ENCODE results near the gene TTBK1. TPM values are rescaled to one million over a fixed set of nuclear protein-coding genes. Genes with fewer than 3 reads are reported as not detected.

Gene TTBK1
- total and polyA plus RNA-seq, 2 donors from 2014 or later, result 0.26 to 0.31 TPM

GRCh38 chr6:43248791-43249190 lies 5.5 kb downstream of the TTBK1 start:
- Histone ChIP-seq H3K27me3 (ENCODE audit: control insufficient read depth, insufficient read depth, low read length) (peaks cover 12% of the 10 kb centered on the region), H3K9me3 (ENCODE audit: control insufficient read depth in 2 of 3, insufficient read depth in 1 of 3, low read length in 3 of 3) (no peaks in the 10 kb centered on the region), H3K27ac (ENCODE audit: low read depth in 2 of 2, low read length in 2 of 2) (no peak overlapping the region), H3K9ac (ENCODE audit: low read length in 3 of 3) (no peak overlapping the region), H3K4me1 (ENCODE audit: control insufficient read depth in 2 of 3, insufficient read depth in 2 of 3, low read depth in 1 of 3, low read length in 3 of 3) (peaks cover 0 to 7% (median 5%) of the 10 kb centered on the region in 3 donors), H3K4me3 (ENCODE audit: low read length in 3 of 3) (no peak overlapping the region), H3K36me3 (ENCODE audit: control insufficient read depth in 2 of 3, insufficient read depth in 3 of 3, low read length in 3 of 3) (no peaks in the 10 kb centered on the region)
- intact Hi-C loops (cut with DNase I), result no loop called here
- no peak for TF ChIP-seq CTCF (IDR thresholded peaks at IDR 0.05; ENCODE audit: borderline replicate concordance, extremely low read depth, insufficient read depth)
- DNase-seq, result no peak
- no peak for FAIRE-seq

DNA sequence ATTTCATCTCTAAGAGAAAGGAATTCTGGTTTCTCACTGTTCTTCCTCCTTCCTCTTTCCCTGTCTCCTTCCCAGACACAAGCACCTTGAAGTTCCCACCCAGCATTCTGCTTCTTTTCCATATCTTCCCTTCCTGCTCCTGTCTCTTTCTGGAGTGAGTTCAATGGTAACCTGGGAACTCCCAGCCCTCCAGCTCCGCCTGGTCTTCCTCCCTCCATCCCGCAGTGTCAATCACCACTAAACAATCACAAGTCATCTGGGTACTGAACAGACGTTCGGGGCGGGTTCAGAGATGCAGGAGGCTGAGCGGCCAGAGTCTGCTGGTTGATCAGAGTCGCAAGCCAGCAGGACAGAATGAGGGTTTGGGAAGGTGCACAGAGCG lies 7.7 kb downstream of the TTBK1 start:
- Histone ChIP-seq H3K9ac (ENCODE audit: low read length in 3 of 3) (no peak overlapping the region), H3K36me3 (ENCODE audit: control insufficient read depth in 2 of 3, insufficient read depth in 3 of 3, low read length in 3 of 3) (no peaks in the 10 kb centered on the region)

DNA sequence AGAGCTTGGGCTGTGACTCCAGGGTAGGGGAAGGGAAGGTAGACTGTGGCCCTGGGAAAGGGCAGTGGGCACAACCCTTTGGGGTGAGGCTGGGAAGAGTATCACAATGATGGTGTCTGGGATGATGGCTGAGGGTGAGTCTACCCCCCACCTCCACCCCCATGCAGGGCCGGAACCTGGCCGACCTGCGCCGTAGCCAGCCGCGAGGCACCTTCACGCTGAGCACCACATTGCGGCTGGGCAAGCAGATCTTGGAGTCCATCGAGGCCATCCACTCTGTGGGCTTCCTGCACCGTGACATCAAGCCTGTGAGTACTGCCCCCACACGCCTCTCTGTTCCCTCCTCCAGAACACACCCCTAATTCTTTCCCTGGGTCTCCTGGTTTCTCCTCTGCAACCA lies 10.1 kb downstream of the TTBK1 start:
- TF ChIP-seq CTCF (IDR thresholded peaks at IDR 0.05; ENCODE audit: borderline replicate concordance, extremely low read depth, insufficient read depth), result no peak
- intact Hi-C loops (cut with DNase I), result no loop called here

More for the DNA sequence above, 7.7 kb downstream of the TTBK1 start:
- no peak for TF ChIP-seq CTCF (IDR thresholded peaks at IDR 0.05; ENCODE audit: borderline replicate concordance, extremely low read depth, insufficient read depth)
- Histone ChIP-seq H3K4me3 (ENCODE audit: low read length in 3 of 3) (no peak overlapping the region), H3K9me3 (ENCODE audit: control insufficient read depth in 2 of 3, insufficient read depth in 1 of 3, low read length in 3 of 3) (no peaks in the 10 kb centered on the region), H3K27me3 (ENCODE audit: control insufficient read depth, insufficient read depth, low read length) (no peaks in the 10 kb centered on the region), H3K4me1 (ENCODE audit: control insufficient read depth in 2 of 3, insufficient read depth in 2 of 3, low read depth in 1 of 3, low read length in 3 of 3) (peaks cover 0 to 7% (median 5%) of the 10 kb centered on the region in 3 donors), H3K27ac (ENCODE audit: low read depth in 2 of 2, low read length in 2 of 2) (no peak overlapping the region)
- intact Hi-C loops (cut with DNase I), result no loop called here
- DNase-seq, result no peak
- FAIRE-seq, result no peak

More for the DNA sequence above, 10.1 kb downstream of the TTBK1 start:
- H3K4me3 ChIP-seq (ENCODE audit: low read length in 3 of 3), result no peak overlapping the region
- no peaks in the 10 kb centered on the region for H3K9me3 ChIP-seq (ENCODE audit: control insufficient read depth in 2 of 3, insufficient read depth in 1 of 3, low read length in 3 of 3)
- no peaks in the 10 kb centered on the region for H3K36me3 ChIP-seq (ENCODE audit: control insufficient read depth in 2 of 3, insufficient read depth in 3 of 3, low read length in 3 of 3)
- no peak overlapping the region for H3K27ac ChIP-seq (ENCODE audit: low read depth in 2 of 2, low read length in 2 of 2)
- no peaks in the 10 kb centered on the region for H3K4me1 ChIP-seq (ENCODE audit: control insufficient read depth in 2 of 3, insufficient read depth in 2 of 3, low read depth in 1 of 3, low read length in 3 of 3)
- H3K9ac ChIP-seq (ENCODE audit: low read length in 3 of 3), result no peak overlapping the region
- FAIRE-seq (no peak), DNase-seq (no peak)
- no peaks in the 10 kb centered on the region for H3K27me3 ChIP-seq (ENCODE audit: control insufficient read depth, insufficient read depth, low read length)

All from kidney (tissue), 14 donors.